HFFc6 (cell line): Measurements from ENCODE around the gene AP3D1. TPM values are rescaled to one million over a fixed set of nuclear protein-coding genes. Genes with fewer than 3 reads are reported as not detected.

Experiments
- DNase-seq: peaks from one replicate; pipeline ENCODE4 v3.0.0-alpha.2; 2018
- H3K27ac Mint-ChIP-seq: 2 replicates; pipeline ENCODE4 v1.8.0; 2020; ENCODE audit warnings: mild to moderate bottlenecking, mixed read lengths
- H3K27me3 Mint-ChIP-seq: 2 replicates; pipeline ENCODE4 v1.8.0; 2021; ENCODE audit warnings: mild to moderate bottlenecking, moderate library complexity, mixed read lengths; ENCODE audit not compliant: insufficient read depth
- H3K36me3 Mint-ChIP-seq: 2 replicates; pipeline ENCODE4 v1.8.0; 2021; ENCODE audit warnings: low read depth, mixed read lengths
- H3K4me1 Mint-ChIP-seq: 2 replicates; pipeline ENCODE4 v1.8.0; 2020; ENCODE audit warnings: low read depth, mixed read lengths
- H3K4me3 Mint-ChIP-seq: 2 replicates; pipeline ENCODE4 v1.8.0; 2020; ENCODE audit warnings: mild to moderate bottlenecking, moderate library complexity, mixed read lengths
- H3K9me3 Mint-ChIP-seq: 2 replicates; pipeline ENCODE4 v1.8.0; 2020; ENCODE audit warnings: mild to moderate bottlenecking, mixed read lengths
- total RNA-seq, 6 experiments: library from RNA; stranded (reverse); fragmentation: NEBNext Ultra II Directional; extraction: Animal tissue kit (Norgen Biotek cat#: 25700); gene quantifications; 2 replicates in 1 of 6; 3 replicates in 5 of 6; pipeline ENCODE4 v1.2.3, GENCODE V29; 2021
- TF ChIP-seq, protein P1 (sequence below): fragments of 200-600 bp; sonication (generic); IDR thresholded peaks from 2 replicates; pipeline ENCODE4 v1.5.0; 2021; ENCODE audit warnings: antibody characterized with exemption, mild to moderate bottlenecking

Gene AP3D1
- total RNA-seq, 6 experiments from 2014 or later, result 139 to 169 (median 151) TPM

DNA sequence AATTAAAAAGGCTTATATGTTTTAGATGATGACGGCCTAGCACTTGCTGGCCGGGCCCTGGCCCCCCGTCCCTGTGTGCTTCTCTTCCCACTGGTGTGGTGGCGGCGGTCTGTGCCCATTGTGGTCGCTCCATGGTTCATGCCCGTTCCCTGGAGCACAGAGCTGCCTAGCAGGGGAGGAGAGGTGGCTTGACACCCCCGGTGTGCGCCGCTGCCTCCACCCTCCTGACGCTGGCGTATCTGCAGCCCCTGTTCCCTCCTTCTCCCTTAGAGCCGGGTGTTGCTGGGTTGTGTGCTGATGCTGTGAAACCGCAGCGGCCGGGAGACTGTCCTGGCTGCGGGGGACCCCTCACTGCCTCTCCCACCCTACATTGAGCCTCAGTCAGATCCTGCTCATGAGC is 41.5 kb upstream of the AP3D1 start:
- Mint-ChIP-seq H3K36me3 (peaks cover 19% of the 10 kb centered on the region), H3K4me3 (no peak overlapping the region), H3K27me3 (peaks cover 6% of the 10 kb centered on the region; the same call in 1 of the 2 replicates), H3K4me1 (peaks cover 8% of the 10 kb centered on the region), H3K27ac (peak overlapping the region; percentile 40; the same call in 1 of the 2 replicates), H3K9me3 (no peaks in the 10 kb centered on the region)
- DNase-seq, result no peak
- TF ChIP-seq, protein P1, sequence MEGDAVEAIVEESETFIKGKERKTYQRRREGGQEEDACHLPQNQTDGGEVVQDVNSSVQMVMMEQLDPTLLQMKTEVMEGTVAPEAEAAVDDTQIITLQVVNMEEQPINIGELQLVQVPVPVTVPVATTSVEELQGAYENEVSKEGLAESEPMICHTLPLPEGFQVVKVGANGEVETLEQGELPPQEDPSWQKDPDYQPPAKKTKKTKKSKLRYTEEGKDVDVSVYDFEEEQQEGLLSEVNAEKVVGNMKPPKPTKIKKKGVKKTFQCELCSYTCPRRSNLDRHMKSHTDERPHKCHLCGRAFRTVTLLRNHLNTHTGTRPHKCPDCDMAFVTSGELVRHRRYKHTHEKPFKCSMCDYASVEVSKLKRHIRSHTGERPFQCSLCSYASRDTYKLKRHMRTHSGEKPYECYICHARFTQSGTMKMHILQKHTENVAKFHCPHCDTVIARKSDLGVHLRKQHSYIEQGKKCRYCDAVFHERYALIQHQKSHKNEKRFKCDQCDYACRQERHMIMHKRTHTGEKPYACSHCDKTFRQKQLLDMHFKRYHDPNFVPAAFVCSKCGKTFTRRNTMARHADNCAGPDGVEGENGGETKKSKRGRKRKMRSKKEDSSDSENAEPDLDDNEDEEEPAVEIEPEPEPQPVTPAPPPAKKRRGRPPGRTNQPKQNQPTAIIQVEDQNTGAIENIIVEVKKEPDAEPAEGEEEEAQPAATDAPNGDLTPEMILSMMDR, result no peak

DNA sequence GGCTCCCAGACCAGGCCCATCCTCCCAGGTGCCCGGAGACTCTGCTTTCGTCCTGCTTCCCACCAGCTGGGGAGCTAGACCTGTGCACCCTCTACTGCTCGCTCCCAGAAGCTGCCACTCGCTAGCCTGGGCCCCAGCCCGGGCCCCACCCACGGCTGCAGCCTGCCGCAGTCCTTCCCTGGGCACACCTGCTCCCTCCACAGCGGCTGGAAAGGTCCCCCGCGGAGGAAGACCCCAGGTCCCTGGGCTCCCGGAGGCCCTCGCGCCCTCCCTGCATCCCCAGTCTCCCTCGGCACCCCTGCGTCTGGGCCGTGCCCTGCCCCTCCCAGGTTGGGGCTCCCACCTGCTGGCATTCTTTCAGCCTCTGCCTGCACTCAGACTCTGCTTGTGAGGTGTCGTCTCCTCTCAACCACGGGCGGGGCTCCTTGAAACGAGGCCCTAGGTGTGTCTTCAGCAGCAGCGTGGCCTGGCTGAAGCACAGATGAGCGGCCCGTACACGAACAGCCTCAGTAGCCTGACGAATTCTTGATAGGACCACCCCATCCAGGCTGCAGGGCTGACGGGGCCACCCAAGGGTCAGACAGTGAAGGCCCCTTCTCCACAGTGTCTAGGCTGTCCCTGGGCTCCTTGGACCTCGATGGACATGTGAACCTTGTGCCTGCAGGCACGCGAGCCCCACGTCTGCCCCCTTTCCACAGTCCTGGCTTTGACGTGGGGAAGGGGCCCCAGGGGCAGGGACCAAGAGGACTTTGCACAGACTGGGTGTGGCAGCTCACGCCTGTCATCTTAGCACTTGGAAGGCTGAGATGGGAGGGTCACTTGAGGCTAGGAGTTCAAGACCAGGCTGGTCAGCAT is 40.3 kb upstream of the AP3D1 start:
- peaks cover 17% of the 10 kb centered on the region for H3K36me3 Mint-ChIP-seq
- H3K9me3 Mint-ChIP-seq, result no peaks in the 10 kb centered on the region
- H3K4me1 Mint-ChIP-seq, result peaks cover 18% of the 10 kb centered on the region
- TF ChIP-seq, protein P1, result no peak
- no peak overlapping the region for H3K4me3 Mint-ChIP-seq
- no peak for DNase-seq
- H3K27me3 Mint-ChIP-seq, result peaks cover 4% of the 10 kb centered on the region
- no peak overlapping the region for H3K27ac Mint-ChIP-seq

DNA sequence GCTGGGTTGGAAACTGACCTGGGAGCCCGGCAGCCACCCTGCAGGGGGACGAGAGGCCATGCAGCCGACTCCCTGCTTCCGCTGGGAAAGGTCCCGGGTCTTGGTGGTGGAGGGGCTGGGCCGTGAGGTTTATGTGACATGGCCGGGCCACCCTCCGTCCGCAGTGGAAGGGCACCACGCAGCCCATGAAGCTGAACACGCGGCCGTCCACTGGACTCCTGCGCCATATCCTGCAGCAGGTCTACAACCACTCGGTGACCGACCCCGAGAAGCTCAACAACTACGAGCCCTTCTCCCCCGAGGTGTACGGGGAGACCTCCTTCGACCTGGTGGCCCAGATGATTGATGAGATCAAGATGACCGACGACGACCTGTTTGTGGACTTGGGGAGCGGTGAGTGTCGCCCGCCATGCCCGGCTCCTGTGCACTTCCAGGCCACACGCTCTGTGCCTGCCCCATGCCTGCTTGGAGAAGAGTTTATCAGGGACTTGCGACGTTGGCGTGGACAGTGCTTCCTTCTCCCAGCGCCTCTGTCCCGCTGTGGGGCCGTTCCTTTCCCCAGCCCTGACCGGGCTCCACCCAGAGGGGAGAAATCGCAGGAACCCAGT is 39.6 kb upstream of the AP3D1 start:
- Mint-ChIP-seq H3K27me3 (peaks cover 4% of the 10 kb centered on the region), H3K4me1 (peaks cover 25% of the 10 kb centered on the region), H3K27ac (no peak overlapping the region), H3K4me3 (no peak overlapping the region), H3K36me3 (peaks cover 17% of the 10 kb centered on the region), H3K9me3 (no peaks in the 10 kb centered on the region)
- TF ChIP-seq, protein P1, result no peak
- no peak for DNase-seq

DNA sequence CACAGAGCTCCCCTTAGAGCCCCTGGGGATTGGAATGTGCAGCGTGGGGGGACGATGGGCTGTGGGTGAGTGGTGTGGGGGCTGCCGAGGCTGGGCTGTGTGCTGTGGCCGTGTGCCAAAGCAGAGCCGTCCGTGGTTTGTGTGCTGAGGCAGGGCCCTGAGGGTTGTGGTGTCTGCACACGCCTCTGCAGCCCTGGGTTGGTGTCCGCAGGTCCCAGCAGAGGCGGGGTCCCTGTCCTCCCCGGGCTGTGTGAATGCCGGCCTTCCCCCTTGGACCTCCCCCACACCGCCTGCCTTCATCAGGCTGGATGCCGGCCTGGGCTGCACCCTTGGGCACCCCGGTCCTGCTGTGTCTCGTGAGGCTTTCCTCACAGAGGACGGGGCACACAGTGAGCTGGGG is 38.5 kb upstream of the AP3D1 start:
- peaks cover 4% of the 10 kb centered on the region for H3K27me3 Mint-ChIP-seq
- no peaks in the 10 kb centered on the region for H3K9me3 Mint-ChIP-seq
- no peak overlapping the region for H3K4me3 Mint-ChIP-seq
- no peak for DNase-seq
- H3K27ac Mint-ChIP-seq, result no peak overlapping the region
- TF ChIP-seq, protein P1, result no peak
- H3K36me3 Mint-ChIP-seq, result peaks cover 21% of the 10 kb centered on the region
- H3K4me1 Mint-ChIP-seq, result peaks cover 36% of the 10 kb centered on the region

DNA sequence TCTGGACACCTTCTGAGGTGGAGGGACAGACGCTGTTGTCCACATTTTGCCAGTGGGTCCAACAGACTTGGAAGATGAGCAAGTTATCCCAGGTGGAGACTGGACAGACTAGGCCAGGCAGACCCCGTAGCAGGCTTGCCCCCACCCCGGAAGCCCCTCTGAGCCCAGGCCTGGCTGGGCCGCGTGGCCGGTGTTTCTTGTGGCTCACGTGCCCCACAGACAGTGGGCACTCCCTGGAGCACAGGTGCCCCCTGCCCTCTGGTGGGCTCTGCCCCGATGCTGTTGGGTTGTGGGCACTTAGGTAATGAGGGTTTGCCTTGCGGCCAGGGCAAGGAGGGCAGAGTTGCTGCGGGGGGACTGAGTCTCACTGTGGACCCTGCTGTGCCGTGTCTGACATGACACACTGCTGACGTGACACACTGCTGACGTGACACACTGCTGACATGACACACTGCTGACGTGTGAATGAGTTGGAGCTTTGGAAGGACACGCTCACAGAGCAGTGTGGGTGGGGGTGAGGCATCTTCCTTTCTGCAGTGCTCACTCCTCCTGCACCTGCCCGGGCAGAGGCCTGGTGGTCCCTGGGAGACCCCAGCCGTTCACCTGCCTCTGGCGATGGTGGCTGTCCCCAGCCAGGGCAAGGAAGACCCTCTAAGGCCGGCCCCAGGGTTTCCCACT is 37.5 kb upstream of the AP3D1 start:
- TF ChIP-seq, protein P1, result no peak
- Mint-ChIP-seq H3K36me3 (peaks cover 21% of the 10 kb centered on the region), H3K27me3 (peaks cover 6% of the 10 kb centered on the region), H3K27ac (peak overlapping the region; percentile 93), H3K4me3 (0 out of 2 replicates have a peak overlapping the region, but pooled peaks have one; percentile 36), H3K9me3 (no peaks in the 10 kb centered on the region), H3K4me1 (peaks cover 46% of the 10 kb centered on the region)
- peak; percentile 64 for DNase-seq
